Muscle layer of duodenum (tissue), 2 donors: ENCODE results near the gene MIDN.

Experiments used
- H3K27ac ChIP-seq: one replicate; pipeline ENCODE4 v1.7.0; 2013; ENCODE audit warnings: mild to moderate bottlenecking, low read length
- H3K27me3 ChIP-seq: one replicate; pipeline ENCODE4 v1.7.0; 2013; ENCODE audit warnings: low read depth, mild to moderate bottlenecking, control low read depth, low read length
- H3K36me3 ChIP-seq, 2 donors: one replicate each; pipeline ENCODE4 v1.7.0; 2013; ENCODE audit warnings: low read length in 2 of 2, control low read depth in 1 of 2, mild to moderate bottlenecking in 1 of 2; ENCODE audit not compliant: insufficient read depth in 2 of 2, control insufficient read depth in 1 of 2
- H3K4me1 ChIP-seq, 2 donors: one replicate each; pipeline ENCODE4 v1.7.0; 2013; ENCODE audit warnings: low read length in 2 of 2, mild to moderate bottlenecking in 2 of 2, control low read depth in 1 of 2, moderate library complexity in 1 of 2; ENCODE audit not compliant: insufficient read depth in 2 of 2, control insufficient read depth in 1 of 2
- H3K4me3 ChIP-seq, 2 donors: one replicate each; pipeline ENCODE4 v1.7.0; 2013; ENCODE audit warnings: low read length in 2 of 2, low read depth in 1 of 2, mild to moderate bottlenecking in 1 of 2
- H3K9me3 ChIP-seq, 2 donors: one replicate each; pipeline ENCODE4 v1.7.0; 2013; ENCODE audit warnings: low read length in 2 of 2, control low read depth in 1 of 2, mild to moderate bottlenecking in 1 of 2; ENCODE audit not compliant: control insufficient read depth in 1 of 2
- donor health status: healthy.

The MIDN gene

DNA sequence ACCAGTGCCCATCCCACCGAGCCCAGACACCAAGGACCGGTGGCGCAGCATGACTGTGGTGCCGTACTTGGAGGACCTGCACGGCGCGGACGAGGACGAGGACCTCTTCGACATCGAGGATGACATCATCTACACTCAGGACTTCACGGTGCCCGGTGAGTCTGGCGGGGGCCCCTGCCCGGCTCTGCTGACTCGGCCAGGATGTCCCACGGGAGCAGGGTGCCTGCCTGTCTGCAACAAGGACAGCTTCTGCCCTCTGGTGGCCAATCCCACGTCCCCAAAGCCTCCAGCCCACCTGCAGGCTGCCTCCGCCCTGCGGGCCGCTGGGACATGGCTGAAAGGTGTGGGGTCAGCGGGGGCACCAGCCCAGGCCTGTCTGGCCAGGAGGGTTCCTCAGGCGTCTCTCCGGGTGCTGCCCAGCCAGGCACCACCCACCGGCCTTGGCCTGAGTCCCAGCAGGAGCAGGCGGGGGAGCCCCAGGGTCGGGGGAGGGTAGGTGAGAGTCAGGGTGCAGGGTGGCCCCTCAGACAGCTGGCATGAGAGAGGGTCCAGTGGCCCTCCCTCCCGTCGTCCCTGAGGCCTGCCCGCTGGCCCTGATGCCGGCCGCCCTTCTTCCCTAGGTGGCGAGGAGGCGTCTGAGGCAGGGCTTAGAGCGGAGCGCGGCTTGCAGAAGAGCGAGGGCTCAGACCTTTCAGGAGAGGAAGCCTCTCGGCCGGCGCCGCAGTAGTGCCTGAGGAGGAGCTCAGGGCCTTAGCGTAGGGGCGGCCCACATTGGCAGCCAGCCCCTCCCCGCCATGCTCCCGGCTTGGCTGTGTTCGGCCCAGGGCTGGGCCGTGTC is 25.1 kb upstream of the MIDN start:
- H3K9me3 ChIP-seq = no peaks in the 10 kb centered on the region
- no peaks in the 10 kb centered on the region for H3K27me3 ChIP-seq
- peaks cover 6 to 58% of the 10 kb centered on the region in 2 donors for H3K36me3 ChIP-seq
- peaks cover 0 to 30% of the 10 kb centered on the region in 2 donors for H3K4me1 ChIP-seq
- no peak overlapping the region for H3K4me3 ChIP-seq
- H3K27ac ChIP-seq = no peak overlapping the region

DNA sequence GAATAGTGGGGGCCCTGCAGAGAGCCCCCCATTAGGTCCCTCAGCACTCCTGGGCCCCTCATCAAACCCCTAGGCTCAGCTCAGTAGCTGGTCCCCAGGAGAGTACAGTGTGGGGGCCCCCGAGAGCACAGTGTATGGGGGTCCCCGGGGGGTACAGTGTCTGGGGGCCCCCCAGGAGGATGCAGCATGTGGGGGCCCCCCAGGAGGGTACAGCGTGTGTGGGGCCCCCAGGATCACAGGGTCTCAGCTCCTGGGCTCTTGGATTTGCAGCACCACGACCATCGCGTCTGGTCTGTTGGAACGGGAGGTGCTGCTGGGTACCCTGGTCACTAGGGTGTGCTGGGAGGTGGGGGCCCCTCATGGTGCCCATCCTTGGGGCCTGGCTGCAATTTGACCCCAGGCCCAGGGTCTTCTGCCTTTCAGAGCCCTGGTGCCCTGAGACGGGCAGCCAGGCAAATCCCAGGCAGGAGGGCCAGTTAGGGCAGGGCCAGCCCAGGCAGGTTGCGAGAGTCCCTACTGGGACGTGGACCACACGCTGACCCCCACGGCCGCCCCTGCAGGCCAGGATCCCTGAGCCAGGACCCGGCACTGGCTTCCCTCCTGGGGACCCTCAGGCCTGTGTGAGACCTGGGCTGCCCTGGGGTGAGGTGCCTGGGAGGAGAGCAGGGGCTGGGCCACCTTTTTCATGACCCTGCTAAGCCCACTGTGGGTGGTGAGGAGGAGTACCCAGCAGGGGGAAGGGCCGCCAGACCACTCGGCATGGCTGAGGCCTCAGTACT is 24.1 kb upstream of the MIDN start:
- Histone ChIP-seq H3K4me1 (peaks cover 0 to 21% of the 10 kb centered on the region in 2 donors), H3K4me3 (no peak overlapping the region), H3K9me3 (no peaks in the 10 kb centered on the region), H3K27ac (no peak overlapping the region), H3K27me3 (no peaks in the 10 kb centered on the region), H3K36me3 (peaks cover 6 to 60% of the 10 kb centered on the region in 2 donors)

DNA sequence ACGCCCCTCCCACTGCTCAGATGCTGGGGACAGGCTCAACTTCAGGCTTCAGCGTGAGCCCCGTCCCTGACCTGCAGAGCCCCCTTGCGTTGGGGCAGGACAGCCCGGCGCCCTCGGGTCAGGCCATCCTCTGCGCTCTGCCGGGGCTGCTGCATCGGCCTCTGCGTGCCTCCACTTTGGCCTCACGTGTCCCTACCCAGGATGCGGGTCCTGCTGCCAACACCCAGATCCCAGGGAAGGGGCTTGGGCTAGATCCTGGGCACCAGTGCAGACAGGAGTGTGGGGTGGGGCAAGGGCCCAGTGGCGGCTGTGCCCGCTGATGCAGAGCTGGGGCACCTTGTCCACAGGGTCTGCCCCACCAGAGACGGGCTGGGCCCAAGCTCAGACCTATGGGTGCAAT is 23.5 kb upstream of the MIDN start:
- peaks cover 6 to 60% of the 10 kb centered on the region in 2 donors for H3K36me3 ChIP-seq
- no peak overlapping the region for H3K27ac ChIP-seq
- H3K4me1 ChIP-seq = peaks cover 0 to 20% of the 10 kb centered on the region in 2 donors

DNA sequence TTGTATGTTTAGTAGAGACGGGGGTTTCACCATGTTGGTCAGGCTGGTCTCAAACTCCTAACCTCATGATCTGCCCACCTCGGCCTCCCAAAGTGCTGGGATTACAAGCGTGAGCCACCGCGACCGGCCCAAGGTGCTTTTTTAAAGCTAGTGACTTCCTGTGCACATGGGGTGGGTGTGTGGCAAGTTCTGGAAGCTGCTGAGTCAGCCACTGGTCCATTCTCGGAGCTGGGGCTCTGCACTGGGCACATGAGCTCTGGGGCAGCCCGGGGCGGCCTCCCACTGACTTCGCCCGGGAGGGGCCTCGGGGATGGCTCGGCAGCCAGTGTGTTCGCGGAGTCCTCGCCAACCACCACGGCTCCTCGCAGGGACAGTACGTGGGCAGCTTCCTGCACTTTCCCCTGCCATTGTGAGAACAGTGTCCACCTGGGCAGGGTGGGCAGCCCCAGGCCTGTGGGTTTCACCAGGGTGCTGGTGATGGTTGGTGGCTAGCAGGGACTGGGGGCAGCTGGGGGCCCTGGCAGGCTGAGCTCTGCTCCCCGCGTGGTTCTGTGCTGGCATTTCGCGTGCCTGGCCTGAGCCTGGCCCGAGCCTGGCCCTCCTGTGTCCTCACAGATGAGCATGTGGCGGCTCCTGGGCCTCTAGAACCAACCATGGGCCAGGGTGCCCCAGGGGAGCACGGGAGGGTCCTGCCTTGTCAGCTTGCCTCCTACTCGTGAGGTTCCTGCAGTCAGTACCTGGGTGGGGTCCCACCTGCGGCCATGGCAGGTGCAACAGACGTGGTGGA is 22.8 kb upstream of the MIDN start:
- Histone ChIP-seq H3K27ac (no peak overlapping the region), H3K4me3 (no peak overlapping the region)

More for the DNA sequence above, 23.5 kb upstream of the MIDN start:
- no peak overlapping the region for H3K4me3 ChIP-seq
- no peaks in the 10 kb centered on the region for H3K9me3 ChIP-seq
- H3K27me3 ChIP-seq = no peaks in the 10 kb centered on the region

DNA sequence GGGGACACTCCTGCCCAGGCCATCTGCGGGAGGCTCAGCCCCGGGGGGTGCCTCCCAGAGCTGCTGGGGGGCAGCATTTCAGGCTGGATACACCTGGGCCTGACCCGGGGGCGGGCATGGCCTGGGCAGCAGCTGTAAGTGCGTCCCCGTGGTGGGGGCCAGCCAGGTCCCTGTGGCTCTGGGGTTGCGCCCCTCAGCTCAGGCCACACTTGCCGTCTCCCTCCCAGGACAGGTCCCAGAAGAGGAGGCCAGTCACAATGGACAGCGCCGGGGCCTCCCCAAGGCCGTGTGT is 22.2 kb upstream of the MIDN start:
- peaks cover under 1 to 51% of the 10 kb centered on the region in 2 donors for H3K36me3 ChIP-seq
- H3K4me3 ChIP-seq = no peak overlapping the region
- peaks cover 0 to 20% of the 10 kb centered on the region in 2 donors for H3K4me1 ChIP-seq
- H3K9me3 ChIP-seq = no peaks in the 10 kb centered on the region
- H3K27ac ChIP-seq = no peak overlapping the region
- no peaks in the 10 kb centered on the region for H3K27me3 ChIP-seq

More for the DNA sequence above, 22.8 kb upstream of the MIDN start:
- H3K36me3 ChIP-seq = peaks cover 6 to 56% of the 10 kb centered on the region in 2 donors
- H3K9me3 ChIP-seq = no peaks in the 10 kb centered on the region
- no peaks in the 10 kb centered on the region for H3K27me3 ChIP-seq
- peaks cover 0 to 20% of the 10 kb centered on the region in 2 donors for H3K4me1 ChIP-seq

DNA sequence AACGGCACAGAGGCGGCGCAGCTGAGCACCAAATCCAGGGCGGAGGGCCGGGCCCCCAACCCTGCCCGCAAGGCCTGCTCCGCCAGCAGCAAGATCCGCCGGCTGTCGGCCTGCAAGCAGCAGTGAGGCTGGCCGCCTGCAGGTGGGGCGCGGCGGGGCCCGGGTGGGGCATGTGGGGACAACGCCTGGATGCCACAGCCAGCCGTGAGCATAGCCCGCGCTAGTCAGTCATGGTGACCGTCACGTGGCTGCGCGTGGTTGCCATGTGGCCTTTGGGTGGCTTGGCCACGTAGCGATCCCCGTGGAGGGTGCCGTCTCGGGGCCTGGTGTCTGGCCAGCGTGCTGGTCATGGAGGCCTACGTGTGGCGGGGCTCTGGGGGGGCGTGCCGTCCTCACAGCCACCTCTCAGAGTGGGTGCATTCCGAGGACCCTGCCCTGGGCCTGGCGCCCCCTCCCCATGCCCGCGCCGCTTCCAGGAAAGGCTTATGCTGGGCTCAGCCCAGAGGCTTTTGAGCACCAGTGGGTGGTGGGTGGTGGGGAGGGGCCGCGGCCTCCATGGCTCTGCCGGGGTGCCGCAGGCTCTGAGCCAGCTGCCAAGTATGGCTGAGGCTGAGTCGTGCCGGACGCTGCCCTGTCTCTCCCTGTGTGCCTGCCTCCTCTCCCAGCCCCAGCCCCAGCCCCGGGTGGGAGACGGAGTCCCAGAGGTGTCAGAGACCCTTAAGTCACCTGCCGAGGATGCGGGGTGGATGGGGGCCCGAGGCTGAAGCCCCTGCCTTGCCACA is 21.7 kb upstream of the MIDN start:
- H3K27ac ChIP-seq = no peak overlapping the region
- no peaks in the 10 kb centered on the region for H3K9me3 ChIP-seq
- no peak overlapping the region for H3K4me3 ChIP-seq
- no peaks in the 10 kb centered on the region for H3K27me3 ChIP-seq
- H3K4me1 ChIP-seq = peaks cover 0 to 18% of the 10 kb centered on the region in 2 donors
- H3K36me3 ChIP-seq = peaks cover 0 to 50% of the 10 kb centered on the region in 2 donors

DNA sequence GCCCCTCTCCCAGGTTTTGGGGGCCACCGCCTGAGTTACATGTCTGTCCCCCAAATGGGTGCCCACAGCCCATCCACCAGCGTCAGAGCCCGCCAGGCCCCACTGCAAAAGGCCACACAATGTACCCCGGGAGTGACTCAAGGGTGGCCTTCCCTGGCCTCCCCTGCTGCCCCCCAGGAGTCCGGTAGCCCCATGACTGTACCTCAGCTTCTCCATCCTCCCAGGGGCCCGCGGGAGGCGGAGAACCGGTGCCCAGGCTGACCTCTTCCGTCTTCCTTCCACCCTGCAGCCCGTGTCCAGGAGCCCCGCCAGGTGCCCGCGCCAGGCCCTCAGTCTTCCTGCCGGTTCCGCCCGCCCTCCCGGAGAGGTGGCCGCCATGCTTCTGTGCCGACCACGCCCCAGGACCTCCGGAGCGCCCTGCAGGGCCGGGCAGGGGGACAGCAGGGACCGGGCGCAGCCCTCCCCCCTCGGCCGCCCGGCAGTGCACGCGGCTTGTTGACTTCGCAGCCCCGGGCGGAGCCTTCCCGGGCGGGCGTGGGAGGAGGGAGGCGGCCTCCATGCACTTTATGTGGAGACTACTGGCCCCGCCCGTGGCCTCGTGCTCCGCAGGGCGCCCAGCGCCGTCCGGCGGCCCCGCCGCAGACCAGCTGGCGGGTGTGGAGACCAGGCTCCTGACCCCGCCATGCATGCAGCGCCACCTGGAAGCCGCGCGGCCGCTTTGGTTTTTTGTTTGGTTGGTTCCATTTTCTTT is 20.9 kb upstream of the MIDN start:
- Histone ChIP-seq H3K9me3 (no peaks in the 10 kb centered on the region), H3K27me3 (no peaks in the 10 kb centered on the region), H3K4me1 (peaks cover 0 to 18% of the 10 kb centered on the region in 2 donors), H3K36me3 (peaks cover 0 to 50% of the 10 kb centered on the region in 2 donors), H3K4me3 (no peak overlapping the region), H3K27ac (no peak overlapping the region)

DNA sequence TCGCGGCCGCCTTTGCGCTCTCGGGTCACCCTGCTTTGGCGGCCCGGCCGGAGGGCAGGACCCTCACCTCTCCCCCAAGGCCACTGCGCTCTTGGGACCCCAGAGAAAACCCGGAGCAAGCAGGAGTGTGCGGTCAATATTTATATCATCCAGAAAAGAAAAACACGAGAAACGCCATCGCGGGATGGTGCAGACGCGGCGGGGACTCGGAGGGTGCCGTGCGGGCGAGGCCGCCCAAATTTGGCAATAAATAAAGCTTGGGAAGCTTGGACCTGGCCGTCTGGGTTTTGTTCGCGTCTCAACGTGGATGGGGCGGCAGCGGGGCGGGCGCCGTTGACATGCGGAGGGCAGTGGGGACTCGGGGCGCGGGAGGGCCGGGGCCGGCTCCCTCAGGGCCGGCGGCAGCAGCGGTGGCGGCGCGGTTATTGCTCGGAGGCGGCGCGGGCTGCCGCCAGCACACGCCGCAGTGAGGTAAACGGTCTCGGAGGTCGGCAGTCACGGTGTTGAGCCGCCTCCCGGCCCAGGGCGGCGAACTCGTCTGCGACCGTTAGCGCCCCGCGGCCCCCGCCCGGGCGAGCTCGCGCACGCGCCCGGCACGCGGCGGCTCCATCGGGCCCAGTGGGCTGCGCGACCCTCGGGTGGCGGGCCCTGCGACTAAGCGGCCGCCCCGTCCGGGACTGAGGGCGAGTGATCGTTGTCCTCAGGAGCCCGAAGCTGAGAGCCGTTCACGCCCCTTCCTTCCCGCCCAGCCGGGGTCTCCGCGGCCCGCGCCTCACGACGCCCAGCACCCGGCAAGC is 20.0 kb upstream of the MIDN start:
- Histone ChIP-seq H3K9me3 (no peaks in the 10 kb centered on the region), H3K36me3 (peaks cover 0 to 45% of the 10 kb centered on the region in 2 donors), H3K4me3 (no peak overlapping the region), H3K27ac (no peak overlapping the region), H3K4me1 (peaks cover 3 to 22% of the 10 kb centered on the region in 2 donors), H3K27me3 (no peaks in the 10 kb centered on the region)

DNA sequence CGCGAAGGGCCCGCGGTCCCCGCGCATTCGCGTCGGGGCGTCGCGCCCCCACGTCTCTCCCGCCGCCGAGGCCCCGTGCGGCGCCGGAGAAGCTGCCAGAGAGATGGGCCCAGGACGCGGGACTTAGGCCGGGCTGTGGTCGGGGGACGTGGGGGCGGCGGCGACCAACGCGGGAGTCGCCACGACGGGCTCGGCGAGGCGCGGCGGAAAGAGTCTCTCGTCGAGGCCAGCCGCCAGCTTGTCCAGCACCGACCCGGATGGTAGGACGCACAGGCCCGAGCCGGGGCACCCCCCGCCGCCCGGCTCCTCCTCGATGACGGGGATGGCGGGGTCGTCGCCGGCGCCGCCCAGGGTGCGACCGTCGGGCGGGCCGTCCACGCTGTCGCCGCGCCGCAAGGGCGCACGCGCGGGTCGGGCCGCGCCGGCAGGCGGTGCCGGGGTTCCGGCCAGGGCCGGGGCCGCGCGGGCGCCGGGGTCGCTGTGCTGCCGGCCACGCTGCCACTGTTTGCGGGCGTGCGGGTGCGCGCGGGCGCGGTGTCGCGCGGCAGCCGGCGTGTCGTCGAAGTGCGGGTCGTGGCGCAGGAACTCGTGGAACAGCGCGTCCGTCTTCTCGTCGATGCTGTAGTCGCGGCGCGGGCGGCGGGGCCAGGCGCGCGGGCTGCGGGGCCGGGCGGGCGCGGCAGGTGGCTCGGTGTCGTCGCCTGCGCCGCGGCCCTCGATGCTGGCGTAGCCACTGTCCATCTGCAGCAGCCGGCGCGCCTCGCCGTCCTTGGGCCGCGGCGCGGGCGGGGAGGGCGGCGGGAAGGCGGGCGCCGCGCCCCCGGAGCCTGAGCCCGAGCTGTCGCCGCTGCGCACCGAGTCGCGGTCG is 19.1 kb upstream of the MIDN start:
- Histone ChIP-seq H3K4me3 (no peak overlapping the region), H3K9me3 (no peaks in the 10 kb centered on the region), H3K27ac (no peak overlapping the region), H3K27me3 (no peaks in the 10 kb centered on the region), H3K4me1 (peaks cover 3 to 28% of the 10 kb centered on the region in 2 donors), H3K36me3 (peaks cover 0 to 37% of the 10 kb centered on the region in 2 donors)
